ENCODE measurements around the gene APMAP.

Gene APMAP

GRCh38 chr20:24938498-24938897, 54.1 kb downstream of the APMAP start:
- no peak for TF ChIP-seq CTCF (IDR thresholded peaks at IDR 0.05; ENCODE audit: low read length)
- no peak for TF ChIP-seq EZH2 (optimal IDR thresholded peaks at IDR 0.05; ENCODE audit: low read depth, low read length)
- no peak for TF ChIP-seq EZH2phosphoT487 (IDR thresholded peaks at IDR 0.05; ENCODE audit: low read length)
- Histone ChIP-seq H3K4me3 (ENCODE audit: low read length) (no peak overlapping the region), H3K9ac (ENCODE audit: low read length) (no peak overlapping the region), H3K9me2 (replicated peaks; ENCODE audit: insufficient read depth, low read length) (no peaks in the 10 kb centered on the region), H3K27ac (ENCODE audit: low read length) (no peak overlapping the region), H3F3A (ENCODE audit: insufficient read depth, low read length) (no peaks in the 10 kb centered on the region), H3K36me3 (replicated peaks; ENCODE audit: insufficient read depth, low read length) (no peaks in the 10 kb centered on the region), H3K27me3 (replicated peaks; ENCODE audit: insufficient read depth, low read length) (no peaks in the 10 kb centered on the region), H3K79me2 (ENCODE audit: low read length) (no peaks in the 10 kb centered on the region), H2AFZ (ENCODE audit: low read length) (no peak overlapping the region), H3K4me1 (ENCODE audit: low read length) (peaks cover 10% of the 10 kb centered on the region), H3K4me2 (ENCODE audit: low read depth, low read length) (no peak overlapping the region), H4K20me1 (ENCODE audit: insufficient read depth, low read length) (no peaks in the 10 kb centered on the region), H3K9me3 (replicated peaks; ENCODE audit: insufficient read depth, low read length) (no peaks in the 10 kb centered on the region)
- DNase-seq, result no peak

GRCh38 chr20:24937579-24937978, 55.0 kb downstream of the APMAP start:
- no peak overlapping the region for H3K4me2 ChIP-seq (ENCODE audit: low read depth, low read length)
- H3K4me1 ChIP-seq (ENCODE audit: low read length), result peaks cover 13% of the 10 kb centered on the region
- H3K4me3 ChIP-seq (ENCODE audit: low read length), result no peak overlapping the region
- no peaks in the 10 kb centered on the region for H3K36me3 ChIP-seq (replicated peaks; ENCODE audit: insufficient read depth, low read length)
- TF ChIP-seq EZH2 (optimal IDR thresholded peaks at IDR 0.05; ENCODE audit: low read depth, low read length), result no peak
- TF ChIP-seq EZH2phosphoT487 (IDR thresholded peaks at IDR 0.05; ENCODE audit: low read length), result no peak
- no peak for TF ChIP-seq CTCF (IDR thresholded peaks at IDR 0.05; ENCODE audit: low read length)
- H2AFZ ChIP-seq (ENCODE audit: low read length), result no peak overlapping the region
- H3K27ac ChIP-seq (ENCODE audit: low read length), result no peak overlapping the region
- no peak overlapping the region for H3K9ac ChIP-seq (ENCODE audit: low read length)
- no peaks in the 10 kb centered on the region for H3K79me2 ChIP-seq (ENCODE audit: low read length)
- no peaks in the 10 kb centered on the region for H3F3A ChIP-seq (ENCODE audit: insufficient read depth, low read length)
- no peaks in the 10 kb centered on the region for H3K9me3 ChIP-seq (replicated peaks; ENCODE audit: insufficient read depth, low read length)
- DNase-seq, result no peak
- H4K20me1 ChIP-seq (ENCODE audit: insufficient read depth, low read length), result no peaks in the 10 kb centered on the region
- H3K9me2 ChIP-seq (replicated peaks; ENCODE audit: insufficient read depth, low read length), result no peaks in the 10 kb centered on the region
- H3K27me3 ChIP-seq (replicated peaks; ENCODE audit: insufficient read depth, low read length), result no peaks in the 10 kb centered on the region

GRCh38 chr20:24936526-24937407, 55.8 kb downstream of the APMAP start:
- H3K36me3 ChIP-seq (replicated peaks; ENCODE audit: insufficient read depth, low read length), result no peaks in the 10 kb centered on the region
- H3K4me3 ChIP-seq (ENCODE audit: low read length), result no peak overlapping the region
- peaks cover 21% of the 10 kb centered on the region for H3K4me1 ChIP-seq (ENCODE audit: low read length)
- no peak overlapping the region for H3K27ac ChIP-seq (ENCODE audit: low read length)
- no peak for DNase-seq
- TF ChIP-seq EZH2phosphoT487 (IDR thresholded peaks at IDR 0.05; ENCODE audit: low read length) (no peak), EZH2 (optimal IDR thresholded peaks at IDR 0.05; ENCODE audit: low read depth, low read length) (no peak), CTCF (IDR thresholded peaks at IDR 0.05; ENCODE audit: low read length) (no peak)
- H2AFZ ChIP-seq (ENCODE audit: low read length), result no peak overlapping the region
- H3K9me2 ChIP-seq (replicated peaks; ENCODE audit: insufficient read depth, low read length), result no peaks in the 10 kb centered on the region
- no peaks in the 10 kb centered on the region for H3K27me3 ChIP-seq (replicated peaks; ENCODE audit: insufficient read depth, low read length)
- H4K20me1 ChIP-seq (ENCODE audit: insufficient read depth, low read length), result no peaks in the 10 kb centered on the region
- H3K9me3 ChIP-seq (replicated peaks; ENCODE audit: insufficient read depth, low read length), result no peaks in the 10 kb centered on the region
- no peaks in the 10 kb centered on the region for H3K79me2 ChIP-seq (ENCODE audit: low read length)
- H3K9ac ChIP-seq (ENCODE audit: low read length), result no peak overlapping the region
- H3F3A ChIP-seq (ENCODE audit: insufficient read depth, low read length), result 0 out of 2 replicates have a peak, but pooled peaks cover 4% of the 10 kb centered on the region
- no peak overlapping the region for H3K4me2 ChIP-seq (ENCODE audit: low read depth, low read length)
